Activated CD8-positive, alpha-beta memory T cell treated with anti-CD3 and anti-CD28 coated beads for 48 hours (primary cell): Measurements from ENCODE around the gene TSC2.

Source experiments
- DNase-seq, 3 experiments: peaks; one replicate each; pipeline ENCODE4 v3.0.0-alpha.2; 2020; ENCODE audit warnings: low read depth in 2 of 3, low spot score in 2 of 3

Gene TSC2

DNA sequence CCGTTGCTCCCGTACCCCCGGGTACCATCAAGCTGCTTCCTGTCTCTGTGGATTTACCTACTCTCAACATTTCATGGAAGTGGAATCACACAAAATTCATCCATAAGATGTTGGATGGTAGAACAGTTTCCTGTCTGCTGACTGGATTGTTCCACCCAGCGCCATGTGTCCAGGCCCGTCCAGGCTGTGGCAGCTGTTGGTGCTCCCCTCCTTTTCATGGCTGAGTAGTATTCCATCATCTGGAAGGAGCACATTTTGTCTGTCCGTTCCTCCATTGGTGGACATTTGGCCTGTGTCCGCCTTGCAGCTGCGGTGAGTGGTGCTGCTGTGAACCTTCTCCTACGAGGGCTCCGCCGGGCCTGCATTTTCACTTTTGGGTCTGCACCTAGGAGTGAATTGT lies 18.4 kb downstream of the TSC2 start:
- DNase-seq, result no peak

GRCh38 chr16:2070576-2071453 lies 23.0 kb downstream of the TSC2 start:
- DNase-seq, result no peak

DNA sequence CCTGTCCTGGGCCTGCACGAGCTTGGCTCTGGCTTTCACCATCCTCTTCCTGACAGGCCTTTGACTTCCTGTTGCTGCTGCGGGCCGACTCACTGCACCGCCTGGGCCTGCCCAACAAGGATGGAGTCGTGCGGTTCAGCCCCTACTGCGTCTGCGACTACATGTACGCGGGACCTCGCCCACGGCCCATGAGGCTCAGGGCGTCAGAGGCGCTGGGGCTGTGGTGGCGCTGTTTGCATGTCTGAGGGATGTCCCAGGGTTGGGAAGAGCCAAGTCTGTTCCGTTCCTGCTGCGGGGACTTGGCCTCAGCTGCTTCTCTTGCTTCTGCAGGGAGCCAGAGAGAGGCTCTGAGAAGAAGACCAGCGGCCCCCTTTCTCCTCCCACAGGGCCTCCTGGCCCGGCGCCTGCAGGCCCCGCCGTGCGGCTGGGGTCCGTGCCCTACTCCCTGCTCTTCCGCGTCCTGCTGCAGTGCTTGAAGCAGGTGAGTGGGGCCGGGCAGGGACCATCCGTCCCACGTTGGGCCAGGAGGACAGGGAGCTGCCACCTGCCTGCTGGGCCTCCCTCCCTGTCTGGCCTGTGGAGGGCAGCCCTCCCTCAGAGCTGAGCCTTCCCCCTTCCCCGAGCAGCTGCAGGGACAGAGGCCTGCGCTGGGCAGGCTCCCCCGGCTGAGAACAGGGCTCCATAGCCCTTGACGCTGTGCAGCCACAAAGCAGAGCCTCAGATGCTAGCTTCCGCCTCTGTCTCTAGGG lies 23.8 kb downstream of the TSC2 start:
- DNase-seq, result no peak

DNA sequence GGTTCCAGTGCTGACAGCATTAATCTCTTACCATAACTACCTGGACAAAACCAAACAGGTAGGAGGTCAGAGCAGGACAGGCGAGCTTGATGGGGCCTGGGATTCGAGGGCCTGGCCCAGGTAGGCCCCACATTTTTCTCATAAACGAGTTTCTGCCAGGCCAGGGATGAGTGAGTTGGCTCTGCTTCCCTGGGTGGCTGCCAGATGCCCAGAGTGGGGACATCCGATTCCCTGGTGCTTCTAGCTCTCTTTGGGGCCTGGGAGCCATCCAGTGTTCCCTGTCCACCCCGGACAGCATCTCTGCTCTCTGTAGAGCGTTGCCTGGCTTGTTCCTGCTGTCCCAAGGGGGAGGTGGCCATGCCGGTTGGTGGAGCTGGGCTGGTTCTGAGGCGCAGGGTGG lies 25.1 kb downstream of the TSC2 start:
- no peak for DNase-seq

DNA sequence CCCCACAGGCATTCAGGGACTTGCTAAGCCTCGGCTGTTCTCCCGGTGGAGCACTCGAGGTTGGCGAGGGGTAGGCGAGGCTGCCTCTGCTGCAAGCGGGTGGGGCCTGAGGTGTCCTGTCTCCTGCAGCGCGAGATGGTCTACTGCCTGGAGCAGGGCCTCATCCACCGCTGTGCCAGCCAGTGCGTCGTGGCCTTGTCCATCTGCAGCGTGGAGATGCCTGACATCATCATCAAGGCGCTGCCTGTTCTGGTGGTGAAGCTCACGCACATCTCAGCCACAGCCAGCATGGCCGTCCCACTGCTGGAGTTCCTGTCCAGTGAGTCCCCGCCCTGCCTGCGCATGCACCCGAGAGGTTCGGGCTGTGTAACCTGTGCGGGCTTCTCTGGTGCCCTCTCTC lies 26.3 kb downstream of the TSC2 start:
- no peak for DNase-seq

DNA sequence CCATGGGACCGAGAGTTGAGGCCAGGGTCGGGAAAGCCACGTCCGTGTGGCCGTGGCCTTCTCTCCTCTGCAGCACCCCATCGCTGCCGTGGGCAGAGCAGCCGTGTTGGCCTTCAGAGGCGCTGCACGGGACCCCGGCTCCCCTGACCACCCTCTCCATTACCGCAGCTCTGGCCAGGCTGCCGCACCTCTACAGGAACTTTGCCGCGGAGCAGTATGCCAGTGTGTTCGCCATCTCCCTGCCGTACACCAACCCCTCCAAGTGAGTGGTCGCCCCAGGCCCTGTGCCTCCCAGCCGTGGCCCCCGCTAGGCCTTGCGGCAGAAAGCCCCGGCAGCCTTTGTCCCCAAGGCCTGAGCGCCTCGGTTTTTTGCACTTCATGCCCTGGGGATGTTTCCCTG lies 27.8 kb downstream of the TSC2 start:
- DNase-seq, result no peak

- no peak for DNase-seq
These were observed 28.5 kb downstream of the TSC2 start for GRCh38 chr16:2076072-2076865.

- no peak for DNase-seq
These were observed 29.2 kb downstream of the TSC2 start for GRCh38 chr16:2077016-2077415.

- no peak for DNase-seq
These were observed 29.9 kb downstream of the TSC2 start for GRCh38 chr16:2077696-2078095.

GRCh38 chr16:2078096-2078495 lies 30.3 kb downstream of the TSC2 start:
- no peak for DNase-seq

DNA sequence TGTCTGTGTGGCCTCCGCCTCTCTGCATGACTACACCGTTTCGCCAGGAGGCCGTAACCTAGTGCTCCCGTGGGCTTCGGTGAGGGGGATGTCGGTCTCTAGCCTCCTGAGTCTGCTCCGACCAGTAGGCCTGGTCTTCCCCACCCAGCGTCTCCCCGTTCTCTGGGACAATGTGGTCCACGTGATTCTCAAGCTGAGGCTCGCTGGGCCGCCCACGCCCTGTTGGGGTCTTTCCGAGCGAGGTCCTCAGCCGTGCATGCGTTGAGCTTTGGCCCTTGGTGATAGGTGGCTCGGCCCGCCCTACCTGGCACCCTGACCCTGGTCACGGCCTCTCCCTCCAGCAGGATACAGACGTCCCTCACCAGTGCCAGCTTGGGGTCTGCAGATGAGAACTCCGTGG lies 30.9 kb downstream of the TSC2 start:
- DNase-seq, result no peak

GRCh38 chr16:2079311-2079800 lies 31.6 kb downstream of the TSC2 start:
- DNase-seq, result no peak

GRCh38 chr16:2079991-2080390 lies 32.2 kb downstream of the TSC2 start:
- no peak for DNase-seq

DNA sequence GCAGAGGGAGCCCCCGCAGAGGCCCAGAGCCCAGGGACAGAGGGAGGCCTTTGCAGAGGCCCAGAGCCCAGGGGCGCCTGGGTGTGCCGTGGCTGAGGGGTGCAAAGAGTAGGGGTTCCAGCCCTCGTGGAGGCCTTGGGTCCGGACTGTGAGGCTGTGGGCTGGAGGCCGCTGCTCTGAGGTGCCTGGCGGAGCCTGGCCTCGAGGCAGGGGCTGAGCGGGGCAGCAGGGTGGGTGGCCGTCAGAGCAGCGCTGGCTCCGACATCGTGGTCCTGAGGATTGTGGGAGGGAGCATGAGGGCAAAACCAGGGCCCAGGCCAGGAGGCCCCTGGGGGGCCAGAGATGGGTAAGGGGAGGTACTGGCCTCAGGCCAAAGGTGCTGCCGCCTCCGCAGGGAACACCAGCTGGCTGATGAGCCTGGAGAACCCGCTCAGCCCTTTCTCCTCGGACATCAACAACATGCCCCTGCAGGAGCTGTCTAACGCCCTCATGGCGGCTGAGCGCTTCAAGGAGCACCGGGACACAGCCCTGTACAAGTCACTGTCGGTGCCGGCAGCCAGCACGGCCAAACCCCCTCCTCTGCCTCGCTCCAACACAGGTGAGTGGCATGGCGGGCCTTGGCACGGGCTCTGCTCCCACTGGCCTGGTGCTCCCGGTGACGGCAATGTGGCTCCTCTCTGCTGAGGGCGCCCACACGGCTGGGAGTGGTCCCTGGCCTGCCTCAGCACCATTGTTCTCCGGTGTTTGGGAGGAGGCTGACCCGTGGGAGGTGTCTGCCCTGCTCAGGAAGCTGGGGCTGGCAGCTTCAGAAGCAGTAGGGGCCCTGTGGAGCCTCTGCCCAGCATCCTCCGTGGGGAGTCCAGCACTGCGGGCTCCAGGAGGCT lies 33.7 kb downstream of the TSC2 start:
- no peak for DNase-seq

DNA sequence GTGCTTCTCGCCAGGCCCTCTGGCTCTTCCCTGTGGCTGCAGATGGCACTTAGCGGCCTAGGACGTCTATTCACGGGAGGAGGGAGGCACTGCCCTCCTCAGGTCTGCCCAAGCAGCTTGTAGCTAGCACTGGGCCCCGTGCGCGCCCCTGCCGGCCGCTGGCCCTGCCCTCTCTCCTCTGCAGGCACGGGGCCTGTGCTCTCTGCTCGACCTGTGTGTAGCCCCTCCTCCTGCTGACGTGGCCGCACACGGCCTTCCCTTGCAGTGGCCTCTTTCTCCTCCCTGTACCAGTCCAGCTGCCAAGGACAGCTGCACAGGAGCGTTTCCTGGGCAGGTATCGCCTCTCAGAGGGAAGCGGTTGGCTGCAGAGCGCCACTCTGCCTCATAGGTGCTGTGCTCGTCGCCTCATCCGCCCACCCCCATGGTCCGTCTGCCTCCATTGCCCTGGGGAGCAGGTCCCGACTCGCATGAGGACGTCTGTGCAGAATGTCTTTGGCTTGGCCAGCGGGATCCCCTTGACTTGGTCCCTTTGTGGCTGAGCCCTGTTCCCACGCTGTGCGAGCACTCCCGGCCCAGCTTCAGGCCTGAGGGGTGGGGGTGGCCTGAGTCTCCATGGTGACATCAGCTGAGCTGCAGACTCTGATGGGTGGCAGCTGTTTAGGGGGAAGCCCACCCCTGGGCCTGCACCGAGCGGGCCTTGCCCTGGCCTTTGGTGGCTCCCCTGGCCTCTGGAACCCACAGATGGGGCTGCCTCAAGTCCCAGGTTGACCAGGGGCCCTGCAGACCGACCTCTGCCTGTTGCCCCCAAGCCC lies 34.6 kb downstream of the TSC2 start:
- DNase-seq, result no peak

DNA sequence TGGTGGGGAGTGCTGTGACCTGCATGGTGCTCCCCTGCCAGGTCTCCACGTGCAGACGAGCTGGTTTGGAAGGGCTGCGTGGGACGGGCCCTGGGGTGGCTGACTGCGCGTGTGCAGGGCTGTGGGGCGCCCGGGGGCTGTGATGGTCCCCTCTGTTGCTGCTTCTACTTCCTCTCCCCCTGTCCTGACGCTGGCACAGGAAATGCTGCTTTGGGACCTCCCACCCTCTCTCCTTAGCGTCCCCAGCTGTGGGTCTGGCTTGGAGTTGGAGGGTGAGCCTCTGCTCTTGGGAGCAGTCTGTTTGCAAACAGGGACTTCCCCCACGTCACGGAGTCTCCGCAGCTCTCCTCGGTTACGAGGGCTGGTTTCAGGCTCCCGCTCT lies 35.2 kb downstream of the TSC2 start:
- no peak for DNase-seq

- no peak for DNase-seq
These were observed 35.6 kb downstream of the TSC2 start for GRCh38 chr16:2083409-2083808.

- no peak for DNase-seq
These were observed 36.3 kb downstream of the TSC2 start for GRCh38 chr16:2083876-2084780.
